A549 (cell line): ENCODE results near the gene CTNND2.

Experiments used
- CTCF ChIP-seq: fragments of >200 bp; sonication (Bioruptor Twin); formaldehyde crosslinking; IDR thresholded peaks from 3 replicates; pipeline ENCODE4 v1.5.1; 2016
- HMGXB4 ChIP-seq: fragments of 250-450 bp; sonication (Bioruptor Pico); IDR thresholded peaks from 2 replicates; pipeline ENCODE4 v1.5.0; 2021; ENCODE audit warnings: mild to moderate bottlenecking, moderate library complexity, borderline replicate concordance
- HOXA7 ChIP-seq: fragments of 250-450 bp; sonication (Bioruptor Pico); IDR thresholded peaks from 2 replicates; pipeline ENCODE4 v1.5.0; 2020; ENCODE audit warnings: mild to moderate bottlenecking, moderate library complexity
- KDM1A ChIP-seq: fragments of 200-600 bp; sonication (generic); IDR thresholded peaks from 2 replicates; pipeline ENCODE4 v1.6.1; 2016; ENCODE audit warnings: low read depth, mild to moderate bottlenecking
- MAX ChIP-seq: IDR thresholded peaks from 2 replicates; pipeline ENCODE4 v1.6.1; 2012
- MYC ChIP-seq: IDR thresholded peaks from 2 replicates; pipeline ENCODE4 v1.6.1; 2012; ENCODE audit warnings: mild to moderate bottlenecking, inconsistent platforms, low read length, improper control_type of control experiment, borderline replicate concordance
- POLR2A ChIP-seq: IDR thresholded peaks from 2 replicates; pipeline ENCODE4 v1.6.1; 2012; ENCODE audit warnings: mild to moderate bottlenecking, low read length
- POLR2AphosphoS2 ChIP-seq: conservative IDR thresholded peaks from 2 replicates; pipeline ENCODE4 v1.6.1; 2012; ENCODE audit warnings: low read length, improper control_type of control experiment, inconsistent platforms
- RCOR1 ChIP-seq: fragments of 150-350 bp; IDR thresholded peaks from 2 replicates; pipeline ENCODE4 v1.6.1; 2014; ENCODE audit warnings: antibody characterized with exemption, low read length, low read depth
- RFX5 ChIP-seq: fragments of 450-650 bp; IDR thresholded peaks from 2 replicates; pipeline ENCODE4 v1.7.1; 2014; ENCODE audit warnings: antibody characterized with exemption, mild to moderate bottlenecking, moderate library complexity
- SREBF2 ChIP-seq: fragments of 450-650 bp; IDR thresholded peaks from 2 replicates; pipeline ENCODE4 v1.6.1; 2014; ENCODE audit warnings: mild to moderate bottlenecking, moderate library complexity
- TP53 ChIP-seq: fragments of 250-450 bp; sonication (Bioruptor Pico); IDR thresholded peaks from 2 replicates; pipeline ENCODE4 v1.5.0; 2021; ENCODE audit warnings: mild to moderate bottlenecking, moderate library complexity
- TF ChIP-seq, protein P1 (sequence below): fragments of 450-650 bp; IDR thresholded peaks from 2 replicates; pipeline ENCODE4 v1.6.1; 2014; ENCODE audit warnings: antibody characterized with exemption

DNA sequence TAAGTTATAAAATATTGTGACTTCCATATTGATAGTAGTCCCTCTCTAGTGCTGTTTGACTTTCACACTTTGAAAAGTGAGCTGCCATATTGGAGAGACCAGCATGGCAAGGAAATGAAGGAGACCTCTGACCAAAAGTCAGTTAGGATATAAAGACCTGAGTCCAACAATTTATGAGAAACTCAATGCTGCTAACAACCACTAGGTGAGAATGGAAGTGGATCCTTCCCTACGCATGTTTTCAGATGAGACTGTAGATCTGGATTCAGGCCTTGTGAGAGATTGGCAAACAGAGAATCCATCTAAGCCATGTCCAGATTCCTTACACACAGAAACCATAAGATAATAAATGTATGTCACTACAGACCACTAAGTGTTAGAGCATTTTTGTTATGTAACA lies 81.6 kb downstream of the CTNND2 start:
- TF ChIP-seq HMGXB4 (CRISPR knock-in tag) (no peak), RFX5 (no peak), CTCF (no peak), POLR2A (no peak), POLR2AphosphoS2 (no peak), KDM1A (no peak), SREBF2 (no peak), TP53 (CRISPR knock-in tag) (no peak), MAX (no peak), HOXA7 (CRISPR knock-in tag) (no peak), MYC (no peak), RCOR1 (no peak)
- TF ChIP-seq, protein P1, sequence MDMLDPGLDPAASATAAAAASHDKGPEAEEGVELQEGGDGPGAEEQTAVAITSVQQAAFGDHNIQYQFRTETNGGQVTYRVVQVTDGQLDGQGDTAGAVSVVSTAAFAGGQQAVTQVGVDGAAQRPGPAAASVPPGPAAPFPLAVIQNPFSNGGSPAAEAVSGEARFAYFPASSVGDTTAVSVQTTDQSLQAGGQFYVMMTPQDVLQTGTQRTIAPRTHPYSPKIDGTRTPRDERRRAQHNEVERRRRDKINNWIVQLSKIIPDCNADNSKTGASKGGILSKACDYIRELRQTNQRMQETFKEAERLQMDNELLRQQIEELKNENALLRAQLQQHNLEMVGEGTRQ, result no peak
